UCSD-AML1 (cell line): ENCODE measurements around the gene TRPM7.
"Not testable (repeated sequence)": the region's sequence is repeated elsewhere in the genome, so short reads cannot be mapped to it uniquely, and the experiment has no call there.

Source experiments
- DNase-seq: peaks from one replicate; lab custom pipeline; 2025; ENCODE audit not compliant: unreplicated experiment; lab: John Stamatoyannopoulos, UW

The TRPM7 gene, protein sequence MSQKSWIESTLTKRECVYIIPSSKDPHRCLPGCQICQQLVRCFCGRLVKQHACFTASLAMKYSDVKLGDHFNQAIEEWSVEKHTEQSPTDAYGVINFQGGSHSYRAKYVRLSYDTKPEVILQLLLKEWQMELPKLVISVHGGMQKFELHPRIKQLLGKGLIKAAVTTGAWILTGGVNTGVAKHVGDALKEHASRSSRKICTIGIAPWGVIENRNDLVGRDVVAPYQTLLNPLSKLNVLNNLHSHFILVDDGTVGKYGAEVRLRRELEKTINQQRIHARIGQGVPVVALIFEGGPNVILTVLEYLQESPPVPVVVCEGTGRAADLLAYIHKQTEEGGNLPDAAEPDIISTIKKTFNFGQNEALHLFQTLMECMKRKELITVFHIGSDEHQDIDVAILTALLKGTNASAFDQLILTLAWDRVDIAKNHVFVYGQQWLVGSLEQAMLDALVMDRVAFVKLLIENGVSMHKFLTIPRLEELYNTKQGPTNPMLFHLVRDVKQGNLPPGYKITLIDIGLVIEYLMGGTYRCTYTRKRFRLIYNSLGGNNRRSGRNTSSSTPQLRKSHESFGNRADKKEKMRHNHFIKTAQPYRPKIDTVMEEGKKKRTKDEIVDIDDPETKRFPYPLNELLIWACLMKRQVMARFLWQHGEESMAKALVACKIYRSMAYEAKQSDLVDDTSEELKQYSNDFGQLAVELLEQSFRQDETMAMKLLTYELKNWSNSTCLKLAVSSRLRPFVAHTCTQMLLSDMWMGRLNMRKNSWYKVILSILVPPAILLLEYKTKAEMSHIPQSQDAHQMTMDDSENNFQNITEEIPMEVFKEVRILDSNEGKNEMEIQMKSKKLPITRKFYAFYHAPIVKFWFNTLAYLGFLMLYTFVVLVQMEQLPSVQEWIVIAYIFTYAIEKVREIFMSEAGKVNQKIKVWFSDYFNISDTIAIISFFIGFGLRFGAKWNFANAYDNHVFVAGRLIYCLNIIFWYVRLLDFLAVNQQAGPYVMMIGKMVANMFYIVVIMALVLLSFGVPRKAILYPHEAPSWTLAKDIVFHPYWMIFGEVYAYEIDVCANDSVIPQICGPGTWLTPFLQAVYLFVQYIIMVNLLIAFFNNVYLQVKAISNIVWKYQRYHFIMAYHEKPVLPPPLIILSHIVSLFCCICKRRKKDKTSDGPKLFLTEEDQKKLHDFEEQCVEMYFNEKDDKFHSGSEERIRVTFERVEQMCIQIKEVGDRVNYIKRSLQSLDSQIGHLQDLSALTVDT (N-terminal part only)

DNA sequence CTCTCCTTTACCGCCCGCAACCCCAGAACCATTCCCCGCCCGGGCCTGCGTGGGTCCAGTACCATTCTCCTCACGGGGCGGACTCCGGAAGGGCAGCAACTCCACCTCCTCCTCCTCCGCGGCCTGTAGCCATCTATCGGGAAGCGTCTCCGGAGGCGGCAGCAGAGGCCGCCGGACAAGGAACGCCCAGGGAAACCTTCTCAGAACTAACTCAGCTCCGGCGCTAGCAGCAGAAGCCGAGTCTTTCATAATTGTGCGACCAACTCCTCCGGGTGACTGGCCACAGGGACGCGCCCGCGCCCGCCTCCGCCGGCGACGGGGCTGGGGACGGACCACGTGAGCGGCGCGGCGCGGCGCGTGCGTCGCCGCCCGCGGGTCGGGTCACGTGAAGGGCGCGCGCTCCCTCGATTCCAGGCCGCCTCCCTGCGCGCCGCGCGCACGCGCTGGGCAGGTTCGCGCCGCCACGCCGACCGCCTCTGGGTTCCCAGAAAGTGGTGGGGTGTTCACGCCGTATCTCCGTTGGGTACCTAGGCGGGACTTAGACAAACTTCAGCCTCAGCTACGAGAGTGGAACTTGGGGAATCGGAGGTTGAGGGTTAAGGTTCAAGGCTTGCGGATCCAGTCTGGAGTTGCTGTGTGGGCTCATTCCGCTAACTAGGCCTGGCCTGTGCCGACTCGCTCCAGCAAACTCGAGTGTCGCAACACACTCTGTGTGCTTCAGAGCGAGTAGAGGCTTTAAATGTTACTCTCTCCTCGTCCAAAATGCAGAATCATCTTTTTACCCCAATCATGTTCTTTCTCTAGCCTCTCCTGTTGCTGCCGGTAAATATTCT, at the start of gene TRPM7:
Gene TRPM7, minus strand, starts transcription at position 329 of the 833 bp plus-strand sequence. Its CDS starts 264 bp downstream, at position 65.
- peak; percentile 89 for DNase-seq

DNA sequence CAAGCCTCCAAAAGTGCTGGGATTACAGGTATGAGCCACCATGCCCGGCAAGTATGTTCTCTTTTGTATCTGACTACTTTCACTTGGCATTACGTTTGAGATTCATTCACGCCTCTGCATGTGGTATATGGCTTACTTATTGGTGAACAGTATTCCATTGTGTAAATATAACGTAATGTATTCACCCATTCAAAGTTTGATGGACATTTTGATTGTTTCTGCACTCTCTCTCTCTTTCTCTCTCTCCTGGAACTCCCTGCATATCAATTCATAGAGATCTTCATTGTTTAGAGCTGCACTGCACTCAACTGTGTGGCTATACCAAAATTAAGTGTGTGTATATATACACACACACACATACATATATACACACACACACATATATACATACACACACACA, 48.6 kb upstream of the TRPM7 start:
- no peak for DNase-seq

DNA sequence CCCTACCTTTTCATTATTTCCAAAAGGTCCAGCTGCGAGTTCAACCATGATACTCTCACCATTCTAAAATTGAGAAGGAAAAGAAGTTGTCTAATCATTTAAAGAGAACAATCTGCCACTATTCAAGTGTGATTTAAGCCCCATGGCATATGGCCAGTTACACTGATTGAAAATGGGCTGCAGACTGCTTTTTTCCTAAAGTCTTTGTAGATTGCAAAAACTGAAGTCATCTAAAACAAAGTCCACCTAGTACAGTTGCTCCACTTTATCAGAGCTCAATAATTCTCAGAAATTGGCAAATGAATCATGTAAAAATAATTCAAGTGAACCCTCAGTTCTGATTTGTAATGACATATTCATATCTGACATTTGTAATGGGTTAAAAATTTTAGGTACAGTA, 39.7 kb upstream of the TRPM7 start:
- DNase-seq, result no peak

DNA sequence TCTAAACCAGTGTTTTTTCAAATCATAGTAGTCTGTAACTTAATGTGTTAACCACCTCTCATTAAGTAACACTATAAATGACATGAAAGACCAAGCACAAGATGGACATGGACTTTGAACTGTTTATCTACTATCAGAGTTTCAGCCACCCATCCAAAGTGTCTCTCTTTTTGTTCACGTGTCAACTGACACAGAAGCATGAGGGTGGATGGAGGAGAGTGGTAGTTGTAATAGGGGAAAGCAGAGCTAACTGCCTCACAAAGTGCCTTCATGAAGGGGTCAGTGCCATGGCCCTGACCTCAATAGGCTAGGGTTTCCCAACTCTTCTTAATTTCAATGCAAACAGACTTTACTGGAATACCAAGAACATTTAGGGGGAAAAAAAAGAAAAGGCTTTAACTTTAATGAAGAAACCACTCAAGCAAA, 32.1 kb upstream of the TRPM7 start:
- no peak for DNase-seq

DNA sequence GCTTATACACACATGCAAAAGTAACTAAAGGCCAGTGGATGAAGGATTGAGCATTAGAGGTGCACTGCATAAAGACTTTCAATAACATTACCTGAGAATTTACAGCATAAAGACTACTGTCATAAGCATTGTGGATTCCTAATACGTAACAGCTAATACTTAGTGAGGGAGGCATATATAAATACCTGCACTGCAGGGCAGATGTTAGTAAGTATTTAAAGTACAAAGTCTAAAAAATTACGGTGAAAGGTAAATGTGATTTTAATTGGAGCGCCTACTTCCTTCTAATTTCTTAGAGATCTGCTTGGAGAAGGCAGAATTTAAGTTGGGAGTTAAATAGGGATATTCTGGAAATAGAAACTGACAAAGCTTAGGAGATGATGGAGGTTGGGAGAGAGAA, 25.4 kb upstream of the TRPM7 start:
- no peak for DNase-seq

DNA sequence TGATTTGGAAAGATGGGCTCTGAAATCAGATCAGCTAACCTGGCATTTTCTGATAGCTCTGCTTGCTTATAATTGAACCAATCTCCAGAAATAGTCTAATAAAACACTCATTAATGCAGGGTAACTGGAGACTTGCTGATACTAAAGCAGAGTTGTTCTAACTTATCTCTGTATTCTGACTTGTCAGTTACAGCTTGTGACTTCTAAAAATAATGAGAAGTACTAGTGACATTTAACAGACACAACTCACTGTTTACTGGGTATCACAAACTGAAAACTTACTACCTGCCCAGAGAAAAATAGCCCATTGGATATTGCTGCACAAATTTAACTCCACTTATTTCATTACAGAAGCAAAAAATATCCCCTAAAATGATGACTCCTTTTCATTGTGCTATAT, 24.0 kb upstream of the TRPM7 start:
- DNase-seq, result no peak

DNA sequence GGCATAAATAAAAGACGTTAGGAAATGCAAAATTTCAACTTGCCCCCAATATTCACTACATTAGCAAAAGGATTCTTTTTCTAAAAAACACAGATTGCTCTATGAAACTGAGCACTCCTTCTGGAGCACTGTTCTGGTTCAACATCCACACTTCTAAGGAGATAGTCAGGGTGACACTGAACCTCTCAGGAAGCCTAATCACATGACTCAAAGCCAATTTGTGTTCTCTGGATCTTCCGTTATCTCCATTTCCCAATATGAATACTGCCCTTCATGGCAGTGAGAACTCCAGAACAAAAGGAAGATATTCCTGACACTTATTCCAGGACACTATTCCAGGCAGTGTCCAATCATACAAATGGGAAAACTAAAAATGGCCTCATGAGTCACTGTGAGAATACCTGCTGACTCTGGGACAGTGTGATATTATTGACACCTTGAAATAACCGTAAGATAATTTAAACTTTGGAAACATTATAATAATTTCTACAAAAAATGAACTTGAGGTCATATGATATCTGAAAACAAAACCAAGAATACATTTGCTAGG, 21.4 kb upstream of the TRPM7 start:
- DNase-seq, result no peak

DNA sequence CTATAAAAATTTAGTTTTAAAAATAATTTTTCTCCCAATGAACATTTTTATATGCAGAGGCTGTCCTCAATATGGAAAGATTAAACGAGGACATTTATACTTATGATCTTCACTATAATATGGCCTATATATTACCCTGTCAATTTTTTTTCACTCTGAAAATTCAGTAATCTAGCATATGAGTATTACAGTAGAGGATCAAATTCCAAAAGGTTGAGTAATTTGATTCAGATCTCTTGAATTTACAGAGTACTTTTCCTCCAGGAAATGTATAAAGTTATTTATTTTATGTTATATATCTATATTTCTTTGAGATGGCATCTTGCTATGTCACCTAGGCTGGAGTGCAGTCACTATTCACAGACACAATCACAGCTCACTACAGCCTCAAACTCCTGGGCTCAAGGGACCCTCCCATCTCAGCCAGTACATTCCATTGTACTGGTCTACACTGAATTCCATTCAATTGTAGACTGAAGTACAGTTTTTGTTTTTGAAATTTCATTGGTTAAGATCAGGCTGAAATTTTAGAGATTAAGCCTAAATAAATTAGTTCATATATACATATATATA, 16.3 kb upstream of the TRPM7 start:
- DNase-seq, result no peak

DNA sequence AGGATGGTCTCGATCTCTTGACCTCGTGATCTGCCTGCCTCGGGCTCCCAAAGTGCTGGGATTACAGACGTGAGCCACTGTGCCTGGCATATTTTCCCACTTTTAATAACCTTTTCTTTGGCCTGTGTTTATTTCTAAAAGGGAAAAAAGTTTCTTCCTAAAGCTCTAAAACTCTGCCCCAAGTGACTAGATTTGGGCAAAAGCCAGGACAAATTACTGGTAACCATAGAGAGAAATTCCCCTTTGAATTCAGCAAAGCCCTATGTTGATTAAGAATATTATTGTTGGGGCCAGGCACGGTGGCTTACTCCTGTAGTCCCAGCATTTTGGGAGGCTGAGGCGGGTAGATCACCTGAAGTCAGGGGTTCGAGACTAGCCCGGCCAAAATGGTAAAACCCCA, 11.5 kb upstream of the TRPM7 start:
- no peak for DNase-seq

DNA sequence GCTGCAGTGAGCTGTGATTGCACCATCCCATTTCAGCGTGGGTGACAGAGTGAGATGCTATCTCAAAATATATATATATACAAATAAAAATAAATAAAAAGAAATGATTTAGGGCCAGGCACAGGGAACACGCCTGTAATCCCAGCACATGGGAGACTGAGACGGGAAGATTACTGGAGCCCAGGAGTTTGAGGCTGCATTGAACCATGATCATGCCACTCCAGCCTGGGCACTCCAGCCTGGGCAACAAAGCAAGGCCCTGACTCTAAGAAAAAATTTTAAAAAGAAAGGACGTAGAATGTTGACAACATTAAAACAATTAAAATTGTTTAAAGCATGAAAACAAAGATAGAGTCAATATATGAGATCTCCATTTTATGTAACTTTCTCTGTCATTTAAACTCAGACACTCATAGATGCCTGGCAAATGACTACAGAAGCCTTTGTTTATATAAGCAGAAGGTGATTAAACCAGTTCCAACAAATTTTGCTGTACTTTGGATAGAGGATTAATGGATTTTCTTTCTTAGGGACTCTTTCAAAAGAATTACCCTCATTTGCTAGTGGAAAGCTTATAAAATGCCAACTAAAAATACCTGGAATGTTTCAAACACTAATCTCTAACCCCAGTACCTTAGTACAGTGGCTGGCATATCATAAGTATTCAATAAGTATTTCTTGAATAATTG, 10.7 kb upstream of the TRPM7 start:
- no peak for DNase-seq

DNA sequence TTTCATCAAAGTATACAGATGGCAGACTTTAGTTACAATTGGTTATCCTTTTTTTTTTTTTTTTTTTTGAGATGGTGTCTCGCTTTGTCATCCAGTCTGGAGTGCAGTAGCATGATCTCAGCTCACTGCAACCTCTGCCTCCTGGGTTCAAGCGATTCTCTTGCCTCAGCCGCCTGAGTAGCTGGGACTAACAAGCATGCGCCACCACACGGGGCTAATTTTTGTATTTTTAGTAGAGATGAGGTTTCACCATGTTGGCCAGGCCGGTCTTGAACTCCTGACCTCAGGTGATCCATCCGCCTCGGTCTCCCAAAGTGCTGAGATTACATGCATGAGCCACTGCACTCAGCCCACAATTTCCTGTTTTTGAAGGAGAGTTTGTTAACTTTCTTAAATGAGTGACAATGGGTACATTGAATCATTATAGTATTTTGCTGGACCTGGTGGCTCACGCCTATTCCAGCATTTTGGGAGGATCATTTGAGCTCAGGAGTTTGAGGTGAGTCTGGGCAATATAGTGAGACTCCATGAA, 8.1 kb upstream of the TRPM7 start:
- DNase-seq, result not testable (repeated sequence)

DNA sequence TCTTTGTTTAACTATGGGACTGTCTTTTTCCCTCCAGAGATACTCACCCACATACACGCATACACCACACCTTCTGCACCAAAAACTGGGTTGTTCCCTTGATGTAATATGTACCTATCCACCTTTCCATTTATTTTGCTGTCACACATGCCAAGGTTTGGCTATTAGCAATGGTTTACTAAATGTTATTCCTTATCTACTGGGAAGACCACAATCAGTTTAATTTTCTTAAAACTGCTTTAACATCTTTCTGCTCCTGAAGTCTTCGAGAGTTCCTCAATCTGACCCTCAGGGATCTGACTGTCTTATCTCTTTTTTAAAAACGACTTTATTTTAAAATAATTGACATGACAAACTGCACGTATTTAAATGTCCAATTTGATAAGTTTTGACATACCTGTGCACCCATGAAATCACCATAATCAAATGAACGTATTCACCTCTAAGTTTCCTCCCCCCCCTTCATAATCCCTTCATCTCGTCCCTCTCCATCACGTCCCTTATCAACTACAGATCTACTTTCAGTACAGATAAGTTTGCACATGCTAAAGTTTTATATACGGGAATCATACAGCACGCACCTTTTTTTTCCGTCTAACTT, 805 bp upstream of the TRPM7 start:
- DNase-seq, result no peak

DNA sequence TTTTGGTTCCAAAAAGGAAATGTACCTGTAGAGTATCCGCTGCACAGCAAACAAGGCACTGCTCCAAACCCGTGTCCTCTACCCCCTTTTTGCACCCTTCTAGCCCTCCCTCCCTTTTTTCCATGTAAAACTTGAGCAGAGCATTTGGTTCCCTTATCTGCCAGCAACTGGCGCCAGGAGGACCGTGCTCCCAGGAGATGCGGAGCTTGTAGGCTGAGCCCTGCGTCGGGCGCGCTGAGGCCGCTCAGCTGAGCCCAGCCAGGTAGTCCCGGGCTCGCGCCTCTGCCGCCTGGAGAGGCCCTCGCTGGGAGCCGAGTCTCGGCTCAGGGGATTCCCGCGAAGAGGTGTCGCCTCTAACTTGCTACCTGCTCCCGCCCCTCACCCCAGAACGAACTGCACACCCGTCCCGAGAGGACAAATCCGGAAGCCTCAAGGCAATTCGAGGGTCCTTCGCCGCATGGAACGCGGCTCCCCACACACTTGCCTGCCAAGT, 575 bp downstream of the TRPM7 start:
- DNase-seq, result peak; percentile 78

DNA sequence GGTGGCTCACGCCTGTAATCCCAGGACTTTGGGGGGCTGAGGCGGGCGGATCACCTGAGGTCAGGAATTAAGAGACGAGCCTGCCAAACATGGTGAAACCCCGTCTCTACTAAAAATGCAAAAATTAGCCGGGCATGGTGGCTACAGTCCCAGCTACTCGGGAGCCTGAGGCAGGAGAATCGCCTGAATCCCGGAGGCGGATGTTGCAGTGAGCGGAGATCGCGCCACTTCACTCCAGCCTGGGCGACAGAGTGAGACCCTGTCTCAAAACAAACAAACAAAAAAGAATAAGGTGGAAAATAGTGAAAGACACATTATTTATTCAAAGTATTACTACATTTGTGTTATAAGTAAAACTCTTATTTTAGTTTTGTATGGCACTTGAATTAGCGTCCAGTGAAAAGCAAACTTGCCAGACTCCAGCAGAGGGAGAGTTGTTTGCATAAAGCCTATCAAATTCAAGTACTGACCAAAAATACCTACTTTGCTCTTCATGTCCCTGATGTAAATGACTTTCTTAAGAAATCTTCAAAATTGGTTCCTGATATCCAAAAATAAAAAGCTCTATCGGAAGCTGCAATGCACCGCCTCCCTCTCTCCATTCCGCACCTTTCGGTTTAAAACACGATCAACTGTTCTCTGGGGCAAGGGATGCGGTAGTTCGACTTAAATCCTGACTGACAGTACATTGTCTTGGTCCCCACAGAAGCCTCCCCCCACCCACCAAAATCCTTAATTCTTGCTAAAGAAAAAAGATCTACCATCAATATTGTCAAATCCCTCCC, 1.2 kb downstream of the TRPM7 start:
- no peak for DNase-seq

DNA sequence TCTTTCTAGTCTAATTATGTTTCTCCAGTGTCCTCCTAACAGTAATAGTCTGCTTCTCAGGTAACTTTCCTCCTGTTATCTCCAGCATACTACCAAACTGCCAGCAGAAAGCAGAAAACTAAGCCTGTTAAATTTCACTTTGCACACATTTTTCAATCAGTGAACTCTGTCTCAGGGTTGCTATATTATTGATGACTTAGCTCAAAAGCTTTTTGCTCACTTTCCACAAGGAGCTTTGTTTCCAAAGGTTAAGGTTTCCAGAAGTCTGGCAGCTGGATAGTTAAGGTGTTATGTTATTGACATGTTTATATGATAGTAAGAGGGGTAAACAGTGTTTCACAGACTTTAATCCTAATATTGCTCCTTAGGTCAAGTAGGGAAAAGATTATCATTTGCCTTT, 5.1 kb downstream of the TRPM7 start:
- no peak for DNase-seq

DNA sequence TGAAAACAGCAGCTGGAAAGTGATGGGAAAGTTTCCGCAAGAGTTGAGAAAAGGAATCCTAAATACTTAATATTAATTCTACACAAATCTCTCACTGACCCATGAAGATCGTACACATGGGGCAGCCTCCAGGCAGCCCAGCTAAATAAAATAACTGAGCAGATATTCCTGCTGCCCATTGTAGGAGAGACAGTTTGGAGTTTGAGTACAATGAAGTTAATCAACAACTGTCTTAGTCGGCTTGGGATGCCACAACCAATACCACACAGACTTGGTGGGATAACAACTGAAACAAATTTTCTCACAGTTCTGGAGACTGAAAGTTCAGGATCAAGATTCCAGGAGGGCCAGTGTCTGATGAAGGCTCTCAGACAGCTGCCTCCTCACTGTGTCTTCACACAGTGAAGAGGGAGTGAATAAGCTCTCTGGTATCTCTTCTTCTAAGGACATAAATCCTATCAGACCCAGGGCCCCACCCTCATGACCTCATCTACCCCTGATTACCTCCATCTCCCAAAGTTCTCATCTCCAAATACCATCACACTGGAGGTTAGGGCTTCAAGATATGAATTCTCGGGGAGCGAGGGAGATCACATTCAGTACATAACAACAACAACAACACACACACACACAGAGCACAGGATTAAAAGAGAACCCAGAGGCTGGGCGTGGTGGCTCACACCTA, 9.7 kb downstream of the TRPM7 start:
- no peak for DNase-seq

DNA sequence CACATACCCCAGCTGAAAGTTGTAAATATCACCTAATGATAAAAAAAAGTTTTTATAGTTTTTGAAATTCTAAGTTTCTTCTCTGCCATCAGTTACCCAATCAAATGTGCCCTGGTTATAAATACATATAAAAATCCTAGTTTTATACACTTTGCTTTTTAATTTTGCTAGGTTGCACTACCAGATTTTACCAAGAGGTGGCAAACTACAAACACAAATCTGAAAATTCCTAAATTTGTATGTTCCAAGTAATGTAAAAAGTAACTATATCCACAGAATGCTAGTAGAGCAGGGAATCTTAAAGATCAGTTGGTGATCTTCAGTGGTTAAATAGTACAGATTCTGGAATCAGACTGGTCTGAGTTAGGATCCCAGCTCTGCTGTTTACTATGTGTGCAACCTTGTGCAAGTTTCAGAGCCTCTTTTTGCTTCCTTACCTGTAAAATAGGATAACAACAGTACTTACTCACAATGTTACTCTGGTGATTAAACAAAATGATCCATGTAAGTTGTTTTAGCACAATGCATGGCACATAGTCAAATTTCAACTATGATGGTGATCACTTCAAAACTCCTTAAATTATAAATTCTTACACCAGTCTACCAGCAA, 11.0 kb downstream of the TRPM7 start:
- DNase-seq, result no peak
